IMR-90 (cell line): ENCODE data around the gene PSG7. TPM values are rescaled to one million over a fixed set of nuclear protein-coding genes. Genes with fewer than 3 reads are reported as not detected.
"Not testable (repeated sequence)": the region's sequence is repeated elsewhere in the genome, so short reads cannot be mapped to it uniquely, and the experiment has no call there.

ENCODE experiments used
- ATAC-seq: fragments of 200-7000 bp; cut with Tn5 transposase; 2 replicates; pipeline ENCODE4 v1.9.1; 2020; ENCODE audit warnings: low read depth, mild to moderate bottlenecking, moderate library complexity
- BruUV-seq: library from RNA; stranded (reverse); fragments of 400-500 nt; replicated peaks from 2 replicates; lab custom pipeline; 2021; lab: Mats Ljungman, UMichigan
- CTCF ChIA-PET: fragments of 300-600 bp; formaldehyde crosslinking; extraction: SDS; loops from one replicate; lab custom pipeline; 2021; ENCODE audit warnings: antibody characterized with exemption; lab: Yijun Ruan, JAX
- POLR2A ChIA-PET: fragments of 300-600 bp; sonication (Branson Sonifier 250); formaldehyde crosslinking; loops from one replicate; lab custom pipeline; 2022; ENCODE audit warnings: antibody characterized with exemption; ENCODE audit not compliant: unreplicated experiment; lab: Charles Lee
- DNase-seq: peaks from one replicate; pipeline ENCODE4 v3.0.0; 2013
- H2AFZ ChIP-seq: replicated peaks from 2 replicates; pipeline ENCODE3; 2013; ENCODE audit warnings: low read length, mild to moderate bottlenecking; ENCODE audit not compliant: poor library complexity
- H2AK5ac ChIP-seq: 2 replicates; pipeline ENCODE4 v1.6.1; 2013; ENCODE audit warnings: low read depth, low read length, inconsistent platforms
- H2AK9ac ChIP-seq: replicated peaks from 2 replicates; pipeline ENCODE3; 2013; ENCODE audit warnings: mild to moderate bottlenecking, low read depth, low read length, moderate library complexity; ENCODE audit not compliant: poor library complexity
- H2BK120ac ChIP-seq: 2 replicates; pipeline ENCODE4 v1.6.1; 2013; ENCODE audit warnings: low read depth, low read length, inconsistent platforms
- H2BK15ac ChIP-seq: 3 replicates; pipeline ENCODE4 v1.6.1; 2013; ENCODE audit warnings: low read depth, low read length, inconsistent platforms
- H2BK20ac ChIP-seq: 2 replicates; pipeline ENCODE4 v1.6.1; 2013; ENCODE audit warnings: low read depth, mild to moderate bottlenecking, inconsistent platforms, low read length, moderate library complexity
- H2BK5ac ChIP-seq: 2 replicates; pipeline ENCODE4 v1.6.1; 2013; ENCODE audit warnings: mild to moderate bottlenecking, low read depth, low read length, inconsistent platforms; ENCODE audit not compliant: poor library complexity, severe bottlenecking
- H3K14ac ChIP-seq: replicated peaks from 2 replicates; pipeline ENCODE4 v1.6.1; 2013; ENCODE audit warnings: low read depth, low read length, inconsistent platforms
- H3K18ac ChIP-seq: 2 replicates; pipeline ENCODE4 v1.6.1; 2013; ENCODE audit warnings: low read depth, low read length, control low read depth
- H3K23ac ChIP-seq: 2 replicates; pipeline ENCODE4 v1.6.1; 2013; ENCODE audit warnings: low read depth, low read length, inconsistent platforms
- H3K27ac ChIP-seq: 2 replicates; pipeline ENCODE4 v1.5.1; 2013; ENCODE audit warnings: mild to moderate bottlenecking, control low read depth, low read length; ENCODE audit not compliant: insufficient read depth
- H3K27me3 ChIP-seq: 2 replicates; pipeline ENCODE4 v1.6.1; 2013; ENCODE audit warnings: low read length; ENCODE audit not compliant: control insufficient read depth, insufficient read depth
- H3K36me3 ChIP-seq: 2 replicates; pipeline ENCODE4 v1.6.1; 2013; ENCODE audit warnings: low read length, mixed read lengths; ENCODE audit not compliant: control insufficient read depth, insufficient read depth
- H3K4ac ChIP-seq: 2 replicates; pipeline ENCODE4 v1.6.1; 2013; ENCODE audit warnings: low read depth, low read length, inconsistent platforms
- H3K4me1 ChIP-seq: 2 replicates; pipeline ENCODE4 v1.6.1; 2013; ENCODE audit warnings: low read length, mixed read lengths; ENCODE audit not compliant: control insufficient read depth, insufficient read depth
- H3K4me2 ChIP-seq: 2 replicates; pipeline ENCODE4 v1.6.1; 2013; ENCODE audit warnings: low read depth, mild to moderate bottlenecking, control low read depth, low read length, moderate library complexity
- H3K4me3 ChIP-seq: 2 replicates; pipeline ENCODE4 v1.5.1; 2013; ENCODE audit warnings: low read depth, mild to moderate bottlenecking, control low read depth, low read length, moderate library complexity; ENCODE audit not compliant: insufficient read depth
- H3K56ac ChIP-seq: 2 replicates; pipeline ENCODE4 v1.6.1; 2013; ENCODE audit warnings: low read length, inconsistent platforms; ENCODE audit not compliant: insufficient read depth; ENCODE audit errors: extremely low read depth
- H3K79me1 ChIP-seq, 2 experiments: 2 replicates each; pipeline ENCODE4 v1.6.1; 2013; ENCODE audit warnings: low read length in 2 of 2, inconsistent platforms in 1 of 2, low read depth in 1 of 2
- H3K9ac ChIP-seq: 2 replicates; pipeline ENCODE4 v1.6.1; 2013; ENCODE audit warnings: low read depth, low read length, control low read depth
- H3K9me1 ChIP-seq: 2 replicates; pipeline ENCODE4 v1.6.1; 2013; ENCODE audit warnings: low read length, inconsistent platforms; ENCODE audit not compliant: insufficient read depth
- H3K9me3 ChIP-seq: 2 replicates; pipeline ENCODE4 v1.6.1; 2013; ENCODE audit warnings: low read length; ENCODE audit not compliant: control insufficient read depth, insufficient read depth
- H4K20me1 ChIP-seq: 2 replicates; pipeline ENCODE4 v1.6.1; 2013; ENCODE audit warnings: low read length, inconsistent platforms; ENCODE audit not compliant: insufficient read depth
- H4K5ac ChIP-seq: 2 replicates; pipeline ENCODE4 v1.6.1; 2013; ENCODE audit warnings: mild to moderate bottlenecking, low read depth, low read length, control low read depth
- H4K8ac ChIP-seq, 2 experiments: 2 replicates each; pipeline ENCODE4 v1.6.1; 2013; ENCODE audit warnings: low read depth in 2 of 2, low read length in 2 of 2, control low read depth in 1 of 2, inconsistent platforms in 1 of 2
- H4K91ac ChIP-seq: 2 replicates; pipeline ENCODE4 v1.6.1; 2013; ENCODE audit warnings: low read depth, low read length, inconsistent platforms; ENCODE audit not compliant: insufficient read depth
- CTCF ChIP-seq: conservative IDR thresholded peaks from 2 replicates; pipeline ENCODE4 v1.5.1; 2012; ENCODE audit warnings: mild to moderate bottlenecking, low read depth, low read length, improper control_type of control experiment
- RAD21 ChIP-seq: IDR thresholded peaks from 2 replicates; pipeline ENCODE4 v1.6.1; 2012; ENCODE audit warnings: low read length, improper control_type of control experiment
- SMC3 ChIP-seq: fragments of 150-350 bp; IDR thresholded peaks from 2 replicates; pipeline ENCODE4 v1.6.1; 2016; ENCODE audit warnings: low read depth, mild to moderate bottlenecking, antibody characterized with exemption, low read length, moderate library complexity
- WGBS, 2 experiments: methylation state at CpG; one replicate each; pipeline versions ENCODE4 v1.1.5 to v1.1.7; 2013; ENCODE audit warnings: missing lambda C conversion rate in 2 of 2; ENCODE audit not compliant: insufficient read length in 1 of 2; ENCODE audit errors: extremely low coverage in 2 of 2; 5-methylcytosine and 5-hydroxymethylcytosine counted together
- dilution Hi-C: fragments of 300-500 bp; cut with HindIII; formaldehyde crosslinking; loops from one replicate; pipeline ENCODE4 v1.14.3; 2018; ENCODE audit warnings: low sequenced_read_pairs; ENCODE audit not compliant: unreplicated experiment
- in situ Hi-C: fragments of 300-500 bp; cut with MboI; formaldehyde crosslinking; loops from 3 replicates; pipeline ENCODE4 v1.14.3; 2019; ENCODE audit warnings: low sequenced_read_pairs, inconsistent platforms, mixed read lengths
- intact Hi-C: fragments of 100-400 bp; cut with micrococcal nuclease; formaldehyde crosslinking; loops from 2 replicates; pipeline ENCODE4 v1.10.0; 2022
- polyA plus RNA-seq, 3 experiments: library from polyadenylated mRNA; depleted of rRNA; stranded (reverse); fragments of >200 nt; gene quantifications; 2 replicates each; pipeline ENCODE4 v1.2.3, GENCODE V29; 2012; ENCODE audit warnings: low replicate concordance in 1 of 3
- total RNA-seq: library from RNA; depleted of rRNA; stranded (reverse); fragments of >200 nt; gene quantifications from 2 replicates; pipeline ENCODE4 v1.2.3, GENCODE V29; 2012

The PSG7 gene
- total and polyA plus RNA-seq, 2 of the 4 experiments (the other 2 are of a cell fraction): under 0.01 to 0.26 TPM

GRCh38 chr19:42930214-42930613, 6.8 kb downstream of the PSG7 start:
- ATAC-seq, H3K9ac ChIP-seq, POLR2A ChIA-PET, H3K4me3 ChIP-seq, H3K23ac ChIP-seq, H3K4me2 ChIP-seq, H3K36me3 ChIP-seq, H4K20me1 ChIP-seq, H2AK9ac ChIP-seq, CTCF ChIA-PET, H3K27ac ChIP-seq, BruUV-seq, H3K79me1 ChIP-seq, H3K9me3 ChIP-seq, dilution Hi-C loops, H3K18ac ChIP-seq, H4K5ac ChIP-seq, H2AFZ ChIP-seq, H3K27me3 ChIP-seq: not testable (repeated sequence)
- intact Hi-C loops (loop anchor here (1.0 kb wide), 1 partner anchor 157 kb away; no protein-coding TSS in a partner anchor), in situ Hi-C loops (loop anchor here (10.0 kb wide), 1 partner anchor 145 kb away; no protein-coding TSS in a partner anchor)
- Histone ChIP-seq H3K14ac (peak overlapping the region; percentile 71; the same call in 1 of the 2 replicates), H3K9me1 (peaks cover 13% of the 10 kb centered on the region), H4K8ac (peak overlapping the region; percentile 18 to 26; a peak in 1 of 4 replicates), H3K56ac (peak overlapping the region; percentile 3; the same call in 1 of the 2 replicates), H3K4me1 (peaks cover 16% of the 10 kb centered on the region), H4K91ac (peak overlapping the region; percentile 73; the same call in 1 of the 2 replicates), H2BK120ac (peak overlapping the region; percentile 96), H3K4ac (peak overlapping the region; percentile 86), H2BK20ac (peak overlapping the region; percentile 98), H2BK15ac (peak overlapping the region; percentile 72; the same call in 1 of the 3 replicates), H2BK5ac (peak overlapping the region; percentile 78), H2AK5ac (peak overlapping the region; percentile 91)
- TF ChIP-seq SMC3: peak; percentile 50; the same call in 1 of the 2 replicates
- TF ChIP-seq CTCF: peak; percentile 54
- TF ChIP-seq RAD21: peak; percentile 62
- DNase-seq: peak; percentile 70
- no CpG with 5 or more reads among the region's 1 CpG for WGBS, 2 experiments
